Inferior parietal cortex (tissue), 1 donor: ENCODE data around the gene KLF17.

Experiments used
- DNase-seq: peaks from one replicate; pipeline ENCODE4 v3.0.0-alpha.2; 2016; ENCODE audit errors: extremely low spot score

The KLF17 gene

GRCh38 chr1:44151808-44152207 is 33.2 kb downstream of the KLF17 start:
- no peak for DNase-seq

GRCh38 chr1:44152692-44153091 is 34.1 kb downstream of the KLF17 start:
- DNase-seq: no peak

GRCh38 chr1:44154049-44154448 is 35.4 kb downstream of the KLF17 start:
- no peak for DNase-seq

- no peak for DNase-seq
Observed at GRCh38 chr1:44157903-44158302, 39.3 kb downstream of the KLF17 start.

- no peak for DNase-seq
Observed at GRCh38 chr1:44158871-44159270, 40.2 kb downstream of the KLF17 start.

GRCh38 chr1:44161546-44161945 is 42.9 kb downstream of the KLF17 start:
- DNase-seq: no peak

- DNase-seq: no peak
Observed at GRCh38 chr1:44168520-44169098, 50.0 kb downstream of the KLF17 start.

- no peak for DNase-seq
Observed at GRCh38 chr1:44170281-44170823, 51.7 kb downstream of the KLF17 start.

GRCh38 chr1:44174630-44175029 is 56.0 kb downstream of the KLF17 start:
- DNase-seq: no peak
